Measurements from ENCODE around the gene UNC45B. TPM values are rescaled to one million over a fixed set of nuclear protein-coding genes. Genes with fewer than 3 reads are reported as not detected.

UNC45B gene
- total and polyA plus RNA-seq, 2 of the 8 experiments (the other 6 are each of a cell fraction or from before 2014, with no cell fraction given): 0.06 to 0.15 TPM

- Histone ChIP-seq H4K91ac (replicated peaks; ENCODE audit: insufficient read length, low read length) (peak within 1 kb of the TSS; percentile 87), H3K79me1 (ENCODE audit: low read depth, low read length) (peaks cover 5% of the 10 kb centered on the region; the same call in 1 of the 2 replicates), H3K9ac (replicated peaks in 1 of 4; ENCODE audit: extremely low read depth in 1 of 4, low read depth in 3 of 4, low read length in 3 of 4) (peak within 1 kb of the TSS; percentile 7 to 83 (median 68); a peak in 6 of 7 replicates), H4K8ac (ENCODE audit: extremely low read depth, insufficient read depth, low read length) (peak within 1 kb of the TSS; percentile 94), H3K56ac (replicated peaks; ENCODE audit: insufficient read length, low read depth, low read length) (peak within 1 kb of the TSS; percentile 54), H2AFZ (ENCODE audit: low read length) (peak within 1 kb of the TSS; percentile 97), H3K4me2 (ENCODE audit: insufficient read depth in 1 of 2, low read depth in 2 of 2, low read length in 2 of 2) (peak within 1 kb of the TSS; percentile 23 to 93), H3K23me2 (ENCODE audit: low read depth, low read length) (peaks cover 9% of the 10 kb centered on the region; the same call in 1 of the 2 replicates), H4K20me1 (replicated peaks in 1 of 2; ENCODE audit: control insufficient read depth in 1 of 2, insufficient read depth in 2 of 2, low read length in 2 of 2) (no peaks in the 10 kb centered on the region), H3K23ac (ENCODE audit: insufficient read length) (no peak within 1 kb of the TSS), H2BK15ac (ENCODE audit: low read length) (peak within 1 kb of the TSS; percentile 88), H2BK12ac (ENCODE audit: low read depth, low read length) (no peak within 1 kb of the TSS), H3K14ac (ENCODE audit: insufficient read length) (no peak within 1 kb of the TSS), H3K9me3 (ENCODE audit: insufficient read depth in 2 of 2, low read depth in 1 of 2, low read length in 1 of 2) (no peaks in the 10 kb centered on the region), H3K4me1 (replicated peaks in 1 of 4; ENCODE audit: control insufficient read depth in 3 of 4, insufficient read depth in 4 of 4, low read length in 3 of 4) (peaks cover 0 to 4% (median 3%) of the 10 kb centered on the region in 4 experiments; a peak in 4 of 7 replicates), H3K27ac (ENCODE audit: low read depth, low read length) (peak within 1 kb of the TSS; percentile 27; the same call in 1 of the 2 replicates), H3K4ac (replicated peaks; ENCODE audit: insufficient read length, low read depth, low read length) (no peak within 1 kb of the TSS), H3K4me3 (ENCODE audit: extremely low read depth in 1 of 4, insufficient read depth in 2 of 4, low read depth in 3 of 4, low read length in 4 of 4) (peak within 1 kb of the TSS; percentile 50 to 75 (median 69)), H3K36me3 (ENCODE audit: control insufficient read depth in 2 of 4, insufficient read depth in 4 of 4, low read length in 3 of 4) (no peaks in the 10 kb centered on the region), H3K18ac (ENCODE audit: extremely low read depth, low read length) (no peak within 1 kb of the TSS; the same call in 1 of the 2 replicates), H2BK5ac (ENCODE audit: low read depth, low read length) (peak within 1 kb of the TSS; percentile 85; the same call in 1 of the 2 replicates), H2BK120ac (replicated peaks; ENCODE audit: low read depth, low read length) (no peak within 1 kb of the TSS), H2AK5ac (ENCODE audit: low read depth, low read length) (no peak within 1 kb of the TSS), H3K27me3 (replicated peaks in 1 of 4; ENCODE audit: control insufficient read depth in 3 of 4, extremely low read depth in 1 of 4, insufficient read depth in 3 of 4, low read length in 3 of 4) (peaks cover 0 to 14% (median 3%) of the 10 kb centered on the region in 4 experiments; a peak in 3 of 7 replicates), H3K79me2 (ENCODE audit: control insufficient read depth in 1 of 2, insufficient read depth in 2 of 2, low read length in 2 of 2) (peaks cover 0 to 2% of the 10 kb centered on the region in 2 experiments; a peak in 1 of 4 replicates), H2BK20ac (ENCODE audit: low read length) (0 out of 2 replicates have a peak within 1 kb of the TSS, but pooled peaks have one; percentile 61), H4K5ac (ENCODE audit: insufficient read length, low read depth, low read length) (peak within 1 kb of the TSS; percentile 53)
- DNase-seq (ENCODE audit: low read depth in 1 of 2, low spot score in 2 of 2) (peak; percentile 66 to 91), FAIRE-seq (no peak)
- 2% methylated on average over 40 of the region's 72 CpGs; no CpG with 5 or more reads in 1 of the 2 experiments for WGBS, 2 experiments (ENCODE audit: extremely low coverage in 1 of 2, insufficient coverage in 1 of 2, insufficient read length in 1 of 2, insufficient replicate concordance in 2 of 2, low coverage in 1 of 2, low lambda C conversion rate in 2 of 2, missing lambda C conversion rate in 1 of 2)
- CTCF ChIA-PET (ENCODE audit: partially characterized antibody): interaction anchor here (0.6 to 4.0 kb wide), 35 partner anchors 7 to 792 kb away, joined by 3 to 43 read pairs (median 4); no protein-coding TSS in a partner anchor
- POLR2A ChIA-PET (ENCODE audit: partially characterized antibody): interaction anchor here (0.5 to 5.6 kb wide), 21 partner anchors 9 to 247 kb away, joined by 3 to 46 read pairs (median 4); partner anchors contain the start of genes CCT6B, NLE1 and ZNF830
- 0 out of 2 replicates have a peak, but pooled peaks have one; percentile 39 for TF ChIP-seq TEAD4 (IDR thresholded peaks at IDR 0.05; ENCODE audit: low read depth, low read length)
- TF ChIP-seq JUN (IDR thresholded peaks at IDR 0.05; ENCODE audit: low read depth, low read length): no peak
- peak; percentile 92 for TF ChIP-seq KDM4A (IDR thresholded peaks at IDR 0.05; ENCODE audit: low read depth, low read length, severe bottlenecking)
- TF ChIP-seq, protein P1, sequence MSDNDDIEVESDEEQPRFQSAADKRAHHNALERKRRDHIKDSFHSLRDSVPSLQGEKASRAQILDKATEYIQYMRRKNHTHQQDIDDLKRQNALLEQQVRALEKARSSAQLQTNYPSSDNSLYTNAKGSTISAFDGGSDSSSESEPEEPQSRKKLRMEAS (IDR thresholded peaks at IDR 0.05): peak; percentile 70
- TF ChIP-seq RFX5 (IDR thresholded peaks at IDR 0.05; ENCODE audit: borderline replicate concordance, low read depth, low read length): no peak
- TF ChIP-seq POU5F1 (IDR thresholded peaks at IDR 0.05; ENCODE audit: low read depth, low read length): no peak
- TF ChIP-seq RBBP5 (IDR thresholded peaks at IDR 0.05; ENCODE audit: borderline replicate concordance, low read depth, low read length): 0 out of 2 replicates have a peak, but pooled peaks have one; percentile 59
- TF ChIP-seq, protein P2, sequence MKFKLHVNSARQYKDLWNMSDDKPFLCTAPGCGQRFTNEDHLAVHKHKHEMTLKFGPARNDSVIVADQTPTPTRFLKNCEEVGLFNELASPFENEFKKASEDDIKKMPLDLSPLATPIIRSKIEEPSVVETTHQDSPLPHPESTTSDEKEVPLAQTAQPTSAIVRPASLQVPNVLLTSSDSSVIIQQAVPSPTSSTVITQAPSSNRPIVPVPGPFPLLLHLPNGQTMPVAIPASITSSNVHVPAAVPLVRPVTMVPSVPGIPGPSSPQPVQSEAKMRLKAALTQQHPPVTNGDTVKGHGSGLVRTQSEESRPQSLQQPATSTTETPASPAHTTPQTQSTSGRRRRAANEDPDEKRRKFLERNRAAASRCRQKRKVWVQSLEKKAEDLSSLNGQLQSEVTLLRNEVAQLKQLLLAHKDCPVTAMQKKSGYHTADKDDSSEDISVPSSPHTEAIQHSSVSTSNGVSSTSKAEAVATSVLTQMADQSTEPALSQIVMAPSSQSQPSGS (IDR thresholded peaks at IDR 0.05; ENCODE audit: low read length): no peak
Observed at GRCh38 chr17:35119370-35120165, 28.0 kb upstream of the UNC45B start, which contains the start of gene RAD51D. Gene RAD51D, minus strand, starts transcription at chr17:35119860. Its CDS starts 247 bp downstream, at chr17:35119613.
